Vagina (tissue), 2 donors: ENCODE measurements around the gene DNAH10.

Experiments used
- POLR2A ChIP-seq, 2 donors: fragments of 450-650 bp; IDR thresholded peaks; one replicate each; pipeline ENCODE4 v1.6.1; 2017; ENCODE audit warnings: antibody characterized with exemption in 2 of 2, mild to moderate bottlenecking in 2 of 2, moderate library complexity in 2 of 2
- TF ChIP-seq, protein P1 (sequence below), 3 experiments: fragments of 450-650 bp in 2 of 3; fragments of 200-600 bp in 1 of 3; sonication (generic) in 1 of 3; IDR thresholded peaks; one replicate each; pipeline ENCODE4 v1.5.1; 2017 to 2019; ENCODE audit warnings: antibody characterized with exemption in 3 of 3, mild to moderate bottlenecking in 2 of 3, moderate library complexity in 2 of 3

DNA sequence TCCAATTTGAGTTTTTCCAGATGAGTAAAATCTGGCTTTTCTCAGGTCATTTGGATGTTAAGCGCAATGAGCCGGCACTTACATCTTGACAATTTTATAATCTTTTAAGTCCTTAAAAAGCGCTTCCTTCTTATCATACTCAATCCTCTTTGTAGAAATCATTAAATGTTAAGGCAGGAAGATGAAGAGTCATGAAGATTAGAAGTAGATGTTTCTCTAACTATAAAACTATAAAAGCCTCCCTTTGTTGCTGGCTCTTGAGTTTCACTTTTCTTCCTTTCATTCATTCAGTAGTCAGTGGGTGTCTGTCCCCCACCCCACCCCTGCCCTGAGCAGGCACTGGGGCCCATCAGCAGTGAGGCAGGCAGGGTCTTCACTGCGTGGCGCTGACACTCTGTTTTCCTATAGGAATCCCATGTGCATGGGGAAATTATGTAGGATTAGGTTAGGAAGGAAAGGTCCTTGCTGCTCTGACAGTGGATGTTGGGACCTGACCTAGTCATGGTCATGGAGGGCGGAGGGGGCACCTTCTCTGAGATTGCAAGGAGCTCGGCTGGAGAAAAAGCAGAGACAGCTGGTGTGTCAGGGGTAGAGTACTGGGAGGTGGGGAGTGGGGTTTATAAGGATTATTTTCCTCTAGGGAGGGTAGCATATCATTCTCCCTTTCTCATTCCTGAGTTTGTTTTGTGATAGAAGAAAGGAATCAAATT is 144.8 kb downstream of the DNAH10 start:
- TF ChIP-seq, protein P1, sequence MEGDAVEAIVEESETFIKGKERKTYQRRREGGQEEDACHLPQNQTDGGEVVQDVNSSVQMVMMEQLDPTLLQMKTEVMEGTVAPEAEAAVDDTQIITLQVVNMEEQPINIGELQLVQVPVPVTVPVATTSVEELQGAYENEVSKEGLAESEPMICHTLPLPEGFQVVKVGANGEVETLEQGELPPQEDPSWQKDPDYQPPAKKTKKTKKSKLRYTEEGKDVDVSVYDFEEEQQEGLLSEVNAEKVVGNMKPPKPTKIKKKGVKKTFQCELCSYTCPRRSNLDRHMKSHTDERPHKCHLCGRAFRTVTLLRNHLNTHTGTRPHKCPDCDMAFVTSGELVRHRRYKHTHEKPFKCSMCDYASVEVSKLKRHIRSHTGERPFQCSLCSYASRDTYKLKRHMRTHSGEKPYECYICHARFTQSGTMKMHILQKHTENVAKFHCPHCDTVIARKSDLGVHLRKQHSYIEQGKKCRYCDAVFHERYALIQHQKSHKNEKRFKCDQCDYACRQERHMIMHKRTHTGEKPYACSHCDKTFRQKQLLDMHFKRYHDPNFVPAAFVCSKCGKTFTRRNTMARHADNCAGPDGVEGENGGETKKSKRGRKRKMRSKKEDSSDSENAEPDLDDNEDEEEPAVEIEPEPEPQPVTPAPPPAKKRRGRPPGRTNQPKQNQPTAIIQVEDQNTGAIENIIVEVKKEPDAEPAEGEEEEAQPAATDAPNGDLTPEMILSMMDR (IDR thresholded peaks at IDR 0.05): no peak
- TF ChIP-seq POLR2A (IDR thresholded peaks at IDR 0.05): no peak
